HepG2 (cell line): Measurements from ENCODE around the gene CCN2. TPM values are rescaled to one million over a fixed set of nuclear protein-coding genes. Genes with fewer than 3 reads are reported as not detected.

ENCODE experiments used
- AKNA ChIP-seq: sonication (generic); formaldehyde crosslinking; IDR thresholded peaks from 2 replicates; pipeline ENCODE4 v1.4.0; 2020; ENCODE audit warnings: missing genetic modification reagents, borderline replicate concordance
- ARID3A ChIP-seq: IDR thresholded peaks from 2 replicates; pipeline ENCODE4 v1.6.1; 2012; ENCODE audit warnings: low read depth, low read length, improper control_type of control experiment
- KDM5A ChIP-seq: fragments of 200-600 bp; sonication (generic); IDR thresholded peaks from 2 replicates; pipeline ENCODE4 v1.7.0; 2018; ENCODE audit warnings: antibody characterized with exemption, mild to moderate bottlenecking, low read length, borderline replicate concordance
- KDM6A ChIP-seq: IDR thresholded peaks from 2 replicates; pipeline ENCODE4 v1.6.1; 2016; ENCODE audit warnings: low read depth
- MBD4 ChIP-seq: IDR thresholded peaks from 2 replicates; pipeline ENCODE4 v1.6.1; 2012; ENCODE audit warnings: low read length, inconsistent platforms, borderline replicate concordance
- MED1 ChIP-seq: sonication (generic); formaldehyde crosslinking; IDR thresholded peaks from 2 replicates; pipeline ENCODE4 v1.4.0; 2020; ENCODE audit warnings: missing genetic modification reagents
- MEIS2 ChIP-seq: sonication (generic); formaldehyde crosslinking; IDR thresholded peaks from 2 replicates; pipeline ENCODE4 v1.9.0; 2021; ENCODE audit warnings: mild to moderate bottlenecking, missing genetic modification reagents
- NFIC ChIP-seq: IDR thresholded peaks from 2 replicates; pipeline ENCODE4 v1.6.1; 2012; ENCODE audit warnings: mild to moderate bottlenecking, low read length, inconsistent platforms
- PPARG ChIP-seq: conservative IDR thresholded peaks from 2 replicates; pipeline ENCODE4 v1.6.1; 2016; ENCODE audit warnings: missing biosample characterization, missing genetic modification reagents
- SMARCC2 ChIP-seq: fragments of 450-650 bp; IDR thresholded peaks from 2 replicates; pipeline ENCODE4 v1.6.1; 2017; ENCODE audit warnings: antibody characterized with exemption, mild to moderate bottlenecking
- TBX2 ChIP-seq: sonication (generic); formaldehyde crosslinking; IDR thresholded peaks from 2 replicates; pipeline ENCODE4 v1.5.0; 2020; ENCODE audit warnings: missing genetic modification reagents, mild to moderate bottlenecking, borderline replicate concordance
- ZNF281 ChIP-seq: sonication (generic); formaldehyde crosslinking; IDR thresholded peaks from 2 replicates; pipeline ENCODE4 v1.4.0; 2020; ENCODE audit warnings: missing genetic modification reagents, borderline replicate concordance
- ZNF530 ChIP-seq: sonication (generic); formaldehyde crosslinking; IDR thresholded peaks from 2 replicates; pipeline ENCODE4 v1.5.0; 2020; ENCODE audit warnings: low read depth, mild to moderate bottlenecking, missing genetic modification reagents
- ZNF572 ChIP-seq: sonication (generic); formaldehyde crosslinking; IDR thresholded peaks from 2 replicates; pipeline ENCODE4 v1.5.1; 2020; ENCODE audit warnings: mild to moderate bottlenecking, missing genetic modification reagents
- ZNF703 ChIP-seq: sonication (generic); formaldehyde crosslinking; IDR thresholded peaks from 2 replicates; pipeline ENCODE4 v1.5.1; 2020; ENCODE audit warnings: missing genetic modification reagents, mild to moderate bottlenecking, moderate library complexity, borderline replicate concordance
- polyA plus RNA-seq, 8 experiments: library from polyadenylated mRNA; depleted of rRNA in 3 of 8; stranded (reverse) in 7 of 8; unstranded in 1 of 8; fragments of >200 nt; fragmentation: Illumina TruSeq in 4 of 8; extraction: Trizol in 4 of 8; gene quantifications; 2 replicates each; pipeline versions ENCODE4 v1.2.1 to v1.2.3, GENCODE V29; 2011 to 2016; ENCODE audit warnings: low read depth in 4 of 8, missing spikeins in 1 of 8, mixed read lengths in 1 of 8; ENCODE audit not compliant: insufficient read depth in 1 of 8
- total RNA-seq, 5 experiments: library from RNA; depleted of rRNA; stranded (reverse); fragments of >200 nt; fragmentation: Illumina TruSeq; extraction: Trizol; gene quantifications; 2 replicates each; pipeline ENCODE4 v1.2.3, GENCODE V29; 2016; ENCODE audit warnings: low read depth in 1 of 5
- TF ChIP-seq, protein P1 (sequence below): sonication (generic); formaldehyde crosslinking; IDR thresholded peaks from 2 replicates; pipeline ENCODE4 v1.4.0; 2020; ENCODE audit warnings: mild to moderate bottlenecking, missing genetic modification reagents
- TF ChIP-seq, protein P2 (sequence below): sonication (generic); formaldehyde crosslinking; IDR thresholded peaks from 2 replicates; pipeline ENCODE4 v1.5.0; 2020; ENCODE audit warnings: missing genetic modification reagents, mild to moderate bottlenecking, borderline replicate concordance

CCN2 gene
- total and polyA plus RNA-seq, 2 of the 13 experiments (the other 11 are each of a cell fraction or from before 2014, with no cell fraction given): 34.7 to 316 TPM

- no peak; the same call in 1 of the 2 replicates for TF ChIP-seq ZNF281 (CRISPR knock-in tag)
- 0 out of 2 replicates have a peak, but pooled peaks have one; percentile 76 for TF ChIP-seq MBD4
- TF ChIP-seq, protein P1, sequence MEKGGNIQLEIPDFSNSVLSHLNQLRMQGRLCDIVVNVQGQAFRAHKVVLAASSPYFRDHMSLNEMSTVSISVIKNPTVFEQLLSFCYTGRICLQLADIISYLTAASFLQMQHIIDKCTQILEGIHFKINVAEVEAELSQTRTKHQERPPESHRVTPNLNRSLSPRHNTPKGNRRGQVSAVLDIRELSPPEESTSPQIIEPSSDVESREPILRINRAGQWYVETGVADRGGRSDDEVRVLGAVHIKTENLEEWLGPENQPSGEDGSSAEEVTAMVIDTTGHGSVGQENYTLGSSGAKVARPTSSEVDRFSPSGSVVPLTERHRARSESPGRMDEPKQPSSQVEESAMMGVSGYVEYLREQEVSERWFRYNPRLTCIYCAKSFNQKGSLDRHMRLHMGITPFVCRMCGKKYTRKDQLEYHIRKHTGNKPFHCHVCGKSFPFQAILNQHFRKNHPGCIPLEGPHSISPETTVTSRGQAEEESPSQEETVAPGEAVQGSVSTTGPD (CRISPR knock-in tag): no peak
- no peak for TF ChIP-seq SMARCC2
- TF ChIP-seq ZNF572 (CRISPR knock-in tag): no peak
- TF ChIP-seq TBX2 (CRISPR knock-in tag): peak; percentile 84
- no peak for TF ChIP-seq AKNA
- TF ChIP-seq NFIC: peak; percentile 88
- peak; percentile 97 for TF ChIP-seq MED1
- TF ChIP-seq, protein P2, sequence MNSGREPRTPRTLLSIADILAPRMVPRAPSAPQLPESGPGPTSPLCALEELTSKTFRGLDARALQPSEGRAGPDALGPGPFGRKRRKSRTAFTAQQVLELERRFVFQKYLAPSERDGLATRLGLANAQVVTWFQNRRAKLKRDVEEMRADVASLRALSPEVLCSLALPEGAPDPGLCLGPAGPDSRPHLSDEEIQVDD (CRISPR knock-in tag): no peak
- no peak for TF ChIP-seq ZNF530 (CRISPR knock-in tag)
- TF ChIP-seq KDM5A: no peak
- TF ChIP-seq PPARG (CRISPR knock-in tag): peak; percentile 99
- TF ChIP-seq ARID3A: peak; percentile 57; the same call in 1 of the 2 replicates
- peak; percentile 74 for TF ChIP-seq KDM6A (CRISPR knock-in tag)
- no peak for TF ChIP-seq ZNF703 (CRISPR knock-in tag)
- TF ChIP-seq MEIS2 (CRISPR knock-in tag): peak; percentile 78
Observed at GRCh38 chr6:131976545-131977061, 25.4 kb upstream of the CCN2 start (continued).
